Stimulated activated CD4-positive, alpha-beta T cell treated with anti-CD3 and anti-CD28 coated beads, Interleukin-1b, Interleukin-23, amount 100 ng/mL, for 24 hours (primary cell): ENCODE measurements around the gene DNAJC2.
A peak's percentile ranks its signal among the peaks of the same experiment; 100 is the strongest.
"Not testable (repeated sequence)": the region's sequence is repeated elsewhere in the genome, so short reads cannot be mapped to it uniquely, and the experiment has no call there.

Source experiments
- DNase-seq, 4 experiments: peaks; one replicate each; pipeline ENCODE4 v3.0.0-alpha.2; 2020; ENCODE audit warnings: low read depth in 4 of 4, low spot score in 1 of 4

DNAJC2 gene

DNA sequence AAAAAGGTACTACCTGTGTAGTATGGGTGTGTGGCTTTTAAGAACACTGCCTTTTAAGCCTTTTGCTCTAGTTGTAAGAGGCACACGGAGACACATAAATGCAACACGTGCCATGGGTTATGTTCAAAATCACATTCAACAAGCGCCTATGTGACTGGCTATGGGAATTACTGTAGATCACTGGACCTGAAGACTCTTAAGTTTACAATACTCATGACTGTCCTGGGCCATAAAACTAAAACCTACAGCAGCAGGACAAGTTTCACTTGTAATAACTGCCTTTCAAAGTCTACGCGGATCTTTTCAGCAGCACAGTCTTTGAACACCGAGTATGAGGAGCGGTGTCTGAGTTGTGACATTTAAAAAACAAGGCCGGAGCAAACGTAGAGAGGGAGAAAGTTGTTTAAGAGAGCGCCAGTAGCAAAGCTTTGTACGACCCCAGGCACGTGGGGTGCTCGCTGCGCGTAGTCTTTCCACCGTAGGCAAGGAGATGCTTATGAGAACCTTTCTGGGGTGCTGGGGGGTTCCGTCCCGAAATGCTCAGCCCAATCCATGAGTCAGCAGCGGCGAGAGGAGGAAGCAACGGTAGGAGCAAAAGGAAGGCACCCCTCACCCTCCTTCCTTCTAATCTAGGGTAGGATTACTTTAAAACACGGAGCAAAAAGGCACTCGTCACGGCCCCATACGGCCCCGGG, 662 bp downstream of the DNAJC2 start:
- peak in 2 of 4 experiments; percentile 4 to 14 for DNase-seq

DNA sequence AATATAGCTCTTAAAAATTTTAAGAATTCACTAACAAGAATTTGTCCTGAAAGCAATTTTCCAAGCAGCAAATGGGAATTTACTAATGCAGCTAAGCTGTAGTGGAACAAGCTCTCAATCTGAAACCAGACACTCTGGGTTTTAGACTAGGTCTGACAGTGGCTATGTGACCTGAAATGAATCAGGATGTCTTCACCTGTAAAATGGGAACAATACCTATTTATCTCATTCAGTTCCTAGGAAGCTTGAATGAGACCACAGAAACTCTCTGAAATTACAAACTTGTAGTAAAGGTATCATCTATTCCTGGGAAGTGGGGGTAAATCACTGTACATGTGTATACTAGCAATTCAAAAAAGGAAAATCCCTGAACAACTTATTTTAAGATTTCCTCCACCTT, 1.2 kb downstream of the DNAJC2 start:
- DNase-seq = no peak

DNA sequence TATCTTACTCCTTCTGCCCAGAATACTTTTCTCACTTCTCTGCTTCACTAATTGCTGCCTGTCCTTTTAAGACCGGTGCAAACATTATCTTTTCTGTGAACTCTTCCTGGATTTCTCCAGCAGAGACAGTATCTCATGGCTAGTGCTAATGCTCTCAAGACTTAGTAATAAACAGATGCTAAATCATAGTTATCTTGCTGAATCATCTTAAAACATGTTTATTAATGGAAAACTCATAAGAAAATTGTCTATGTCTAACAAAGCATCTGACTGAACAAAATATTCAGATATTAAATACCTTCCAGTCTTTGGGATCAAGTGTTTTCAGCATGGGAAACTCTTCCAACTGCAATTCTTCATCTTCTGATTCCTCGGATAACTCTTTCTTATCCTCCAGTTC, 3.1 kb downstream of the DNAJC2 start:
- DNase-seq = no peak

DNA sequence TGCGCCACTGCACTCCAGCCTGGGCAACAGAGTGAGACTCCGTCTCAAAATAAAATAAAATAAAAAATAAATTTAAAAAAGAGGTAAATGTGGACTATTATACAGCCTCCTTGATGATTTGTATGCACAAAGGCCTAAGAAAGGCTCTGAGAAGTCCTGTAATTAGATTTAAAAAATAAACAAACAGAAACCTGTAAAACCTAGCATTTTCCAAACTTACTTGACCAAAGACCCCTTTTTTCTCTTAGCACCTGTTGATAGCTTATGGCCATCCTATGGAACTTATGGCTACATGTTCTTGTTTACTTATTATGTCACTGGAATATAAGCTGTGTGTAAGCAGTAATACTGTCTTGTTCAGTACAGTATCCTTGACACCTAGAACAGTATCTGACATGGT, 5.7 kb downstream of the DNAJC2 start:
- DNase-seq = no peak

DNA sequence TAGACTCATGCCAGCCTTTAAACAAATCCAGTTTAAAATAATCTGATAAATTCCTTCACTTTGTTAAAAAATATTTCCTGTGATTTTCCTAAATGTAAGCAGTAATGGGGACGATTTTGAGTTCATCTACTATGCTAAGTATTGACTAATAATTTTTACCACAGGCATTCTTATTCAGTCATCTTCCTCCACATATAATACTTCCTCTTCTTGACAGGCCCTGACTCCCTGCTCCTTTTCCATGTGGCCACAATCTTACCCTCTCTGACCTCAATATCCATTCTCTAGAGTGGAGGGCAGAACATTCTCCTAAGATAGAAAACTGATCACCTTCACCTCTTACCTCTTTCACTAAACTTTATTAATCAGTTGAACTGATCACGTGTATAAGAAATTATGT, 7.8 kb downstream of the DNAJC2 start:
- DNase-seq = no peak

DNA sequence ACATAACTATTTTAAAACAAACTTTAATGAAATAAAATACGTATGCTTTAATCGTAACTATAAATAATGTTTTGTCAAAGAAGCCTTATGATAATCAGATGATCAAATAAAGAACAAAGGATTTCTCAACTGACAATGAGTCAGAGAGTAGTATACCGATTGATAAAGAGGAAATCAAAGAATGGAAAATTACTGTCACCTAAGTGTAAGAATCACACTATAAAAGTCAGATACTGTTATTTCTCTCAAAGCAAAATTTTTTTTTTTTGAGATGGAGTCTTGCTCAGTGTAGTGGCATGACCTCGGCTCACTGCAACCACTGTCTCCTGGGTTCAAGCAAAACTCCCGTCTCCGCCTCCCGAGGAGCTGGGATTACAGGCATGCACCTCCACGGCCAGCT, 18.8 kb downstream of the DNAJC2 start:
- no peak for DNase-seq

DNA sequence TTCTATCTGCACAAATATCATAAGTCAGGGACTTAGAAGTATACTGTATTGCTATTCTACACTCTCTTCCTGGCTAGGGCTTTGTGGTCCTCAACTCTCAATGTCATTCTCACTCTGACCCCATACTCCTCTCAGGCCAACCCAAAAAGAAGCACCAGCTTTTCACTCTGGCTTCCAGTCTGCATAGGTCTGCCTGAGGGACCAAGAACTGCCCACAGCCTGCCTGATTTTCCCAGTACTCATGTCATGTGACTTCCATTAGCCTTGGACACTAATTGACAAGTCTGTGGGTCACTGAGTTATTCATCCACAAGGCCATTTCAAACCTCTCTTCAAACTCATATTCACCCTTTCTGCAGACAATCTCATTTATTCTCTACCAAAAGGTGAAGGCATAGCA, 27.6 kb downstream of the DNAJC2 start:
- no peak for DNase-seq

DNA sequence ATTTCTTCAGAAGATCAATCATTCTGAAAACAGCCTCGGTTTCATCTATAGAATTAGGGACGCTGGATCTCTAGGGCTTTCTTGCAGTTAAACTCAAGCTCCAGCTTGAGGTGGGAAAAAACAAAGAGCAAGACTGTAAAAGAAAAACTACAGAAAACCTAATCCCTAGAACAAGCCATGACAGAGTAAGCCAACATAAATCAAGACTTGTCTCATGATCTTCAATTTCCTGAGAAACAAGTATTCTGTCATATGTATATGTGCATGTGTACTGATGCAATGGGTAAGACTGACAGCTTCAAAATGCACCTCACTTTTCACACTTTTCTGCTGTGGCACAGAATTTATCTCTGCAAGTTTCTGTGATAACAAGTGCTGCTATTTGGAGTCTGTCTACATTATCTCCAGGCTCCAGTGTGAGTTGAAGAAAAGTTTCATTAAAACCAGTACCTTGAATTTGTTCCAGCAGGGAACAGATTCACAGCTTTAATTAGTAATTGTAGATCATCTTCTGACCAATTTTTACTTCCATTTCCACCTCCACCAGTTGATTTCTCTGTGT, 28.1 kb downstream of the DNAJC2 start:
- no peak for DNase-seq

DNA sequence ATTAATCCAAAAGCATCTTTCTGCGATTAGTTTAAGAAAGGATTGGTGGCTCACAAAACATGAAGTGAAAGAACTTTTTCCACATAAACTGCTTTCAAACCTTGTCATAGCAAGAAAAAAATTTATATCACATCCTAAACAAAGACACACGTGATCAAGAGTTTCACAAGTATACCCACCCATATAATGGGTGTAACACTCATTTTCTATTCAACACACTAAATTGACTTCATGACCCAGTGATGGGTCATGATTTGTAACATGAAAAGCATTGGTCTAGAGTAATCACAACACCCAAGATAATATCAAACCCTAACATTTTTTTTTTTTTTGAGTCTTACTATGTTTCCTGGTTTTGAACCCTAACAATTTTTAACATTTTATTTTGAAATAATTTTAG, 29.7 kb downstream of the DNAJC2 start:
- DNase-seq = no peak

- no peak for DNase-seq
Observed at GRCh38 chr7:103307503-103308231, 36.9 kb downstream of the DNAJC2 start.

DNA sequence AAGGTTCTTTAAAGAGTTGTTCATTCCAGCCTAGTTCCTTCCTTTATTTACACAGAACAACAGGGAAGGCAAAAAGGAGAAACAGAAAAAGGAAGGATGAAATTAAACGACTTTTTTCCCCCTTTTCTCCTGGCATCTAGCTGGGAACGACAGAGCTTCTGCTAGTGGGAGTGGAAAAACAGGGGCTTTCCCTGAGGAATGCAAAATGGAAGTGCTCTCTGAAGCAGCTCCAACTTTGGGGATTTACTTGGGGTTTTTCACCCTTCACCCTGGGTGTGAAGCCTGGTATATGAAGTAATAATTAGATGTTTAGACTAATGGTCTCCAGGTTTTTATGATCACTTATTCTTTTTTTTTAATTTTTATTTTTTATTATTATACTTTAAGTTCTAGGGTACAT, 43.1 kb downstream of the DNAJC2 start:
- no peak for DNase-seq

GRCh38 chr7:103299660-103300059, 44.9 kb downstream of the DNAJC2 start:
- no peak for DNase-seq

- DNase-seq = no peak
Observed at GRCh38 chr7:103297837-103298179, 46.8 kb downstream of the DNAJC2 start.

DNA sequence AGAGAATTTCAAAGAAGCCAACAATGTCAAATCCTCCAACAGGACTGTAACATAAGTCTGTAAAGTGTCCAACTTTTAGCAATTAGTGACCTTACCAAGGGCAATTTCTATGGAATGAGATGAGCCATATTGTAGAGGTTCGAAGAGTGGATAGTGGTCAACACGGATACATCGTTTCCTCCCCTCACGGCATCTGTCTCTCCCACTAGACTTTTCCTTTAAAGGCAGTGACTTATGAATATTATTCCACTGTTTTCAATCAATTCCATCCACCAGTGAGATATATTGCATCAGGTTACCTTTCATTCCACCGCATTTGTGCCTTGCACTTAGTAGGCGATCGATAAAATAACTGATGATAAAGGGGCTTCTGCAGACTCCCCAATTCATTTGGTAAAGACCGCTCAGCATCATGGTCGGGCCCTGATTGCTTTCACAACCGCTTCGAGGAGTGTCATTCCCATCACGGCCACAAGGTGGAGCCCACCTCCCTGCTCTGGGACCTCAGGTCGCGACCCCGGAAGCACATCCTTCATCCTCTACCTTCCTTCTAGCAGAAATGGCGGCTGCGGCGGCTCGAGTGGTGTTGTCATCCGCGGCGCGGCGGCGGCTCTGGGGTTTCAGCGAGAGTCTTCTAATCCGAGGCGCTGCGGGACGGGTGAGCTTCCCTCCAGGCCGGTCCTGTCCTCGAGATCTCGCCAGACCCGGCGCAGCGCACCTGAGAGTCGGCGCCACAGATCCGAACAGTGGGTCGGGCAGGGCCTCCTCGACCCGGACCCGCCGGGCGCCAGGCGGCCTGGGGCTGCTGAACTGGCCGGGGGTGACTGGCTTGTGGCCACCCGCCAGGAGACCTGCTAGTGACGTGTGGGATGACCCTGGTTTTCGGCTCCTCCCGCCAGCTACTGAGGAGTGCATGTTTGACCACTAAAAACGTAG, 47.4 kb downstream of the DNAJC2 start, which contains the start of gene PMPCB:
Gene PMPCB, plus strand, starts transcription at position 535 of the 936 bp plus-strand sequence. Its CDS starts 25 bp downstream, at position 560.
- peak; percentile 92 to 96 (median 93) for DNase-seq

- DNase-seq = no peak
Observed at GRCh38 chr7:103293526-103293925, 51.0 kb downstream of the DNAJC2 start.

DNA sequence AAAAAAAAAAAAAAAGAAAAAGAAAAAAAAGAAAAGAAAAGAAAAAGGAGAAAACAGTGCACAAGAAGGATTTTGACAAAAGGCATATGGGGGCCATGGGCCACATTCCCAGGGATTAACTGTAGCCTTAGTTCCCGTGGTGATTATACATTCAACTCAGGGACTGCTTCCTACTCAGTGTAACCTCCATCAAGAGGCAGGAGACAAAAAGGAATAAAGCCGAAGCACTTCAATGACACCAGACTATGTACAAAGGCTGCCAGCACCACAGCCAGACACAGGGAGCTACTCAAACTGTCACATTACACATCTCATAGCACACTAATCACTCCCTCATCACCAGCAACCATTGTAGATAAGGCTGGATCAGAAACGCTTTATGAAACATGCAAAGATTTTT, 52.4 kb downstream of the DNAJC2 start:
- DNase-seq = no peak

DNA sequence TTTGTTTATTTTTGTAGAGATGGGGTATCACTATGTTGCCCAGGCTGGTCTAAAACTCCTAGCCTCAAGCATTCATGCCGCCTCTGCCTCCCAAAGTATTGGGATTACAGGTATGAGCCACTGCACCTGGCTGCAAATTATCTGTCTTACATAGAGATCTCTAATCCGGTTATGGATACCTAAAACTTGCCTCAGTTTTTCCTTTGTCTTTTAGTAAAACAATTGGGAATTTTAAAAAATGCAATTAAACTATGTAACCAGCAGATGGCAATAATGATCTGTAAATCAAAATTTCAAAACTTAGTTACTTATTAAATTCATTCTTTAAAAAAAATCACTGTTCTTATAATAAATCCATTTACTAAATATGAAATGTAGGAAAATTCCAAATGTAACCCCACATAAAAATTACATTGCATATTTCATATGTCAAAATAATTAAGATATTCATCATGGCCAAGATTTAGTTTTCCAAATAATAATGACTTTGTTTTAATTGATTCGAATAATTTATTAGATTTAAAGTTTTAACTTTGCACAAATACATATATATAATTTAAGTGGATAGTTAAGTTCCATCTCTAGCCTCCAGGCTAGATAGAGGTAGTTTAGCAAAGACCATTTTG, 61.7 kb downstream of the DNAJC2 start:
- not testable (repeated sequence) for DNase-seq

GRCh38 chr7:103280803-103281155, 63.8 kb downstream of the DNAJC2 start:
- DNase-seq = not testable (repeated sequence)

GRCh38 chr7:103279963-103280802, 64.4 kb downstream of the DNAJC2 start:
- DNase-seq = peak; percentile 74 to 82 (median 77)

GRCh38 chr7:103279636-103279962, 65.0 kb downstream of the DNAJC2 start:
- DNase-seq = not testable (repeated sequence)
